Measurements from ENCODE around the gene OR2Z1. TPM values are rescaled to one million over a fixed set of nuclear protein-coding genes. Genes with fewer than 3 reads are reported as not detected.

OR2Z1 gene
- total and polyA plus RNA-seq, 2 experiments from 2014 or later, result not detected

- TF ChIP-seq, protein P1, sequence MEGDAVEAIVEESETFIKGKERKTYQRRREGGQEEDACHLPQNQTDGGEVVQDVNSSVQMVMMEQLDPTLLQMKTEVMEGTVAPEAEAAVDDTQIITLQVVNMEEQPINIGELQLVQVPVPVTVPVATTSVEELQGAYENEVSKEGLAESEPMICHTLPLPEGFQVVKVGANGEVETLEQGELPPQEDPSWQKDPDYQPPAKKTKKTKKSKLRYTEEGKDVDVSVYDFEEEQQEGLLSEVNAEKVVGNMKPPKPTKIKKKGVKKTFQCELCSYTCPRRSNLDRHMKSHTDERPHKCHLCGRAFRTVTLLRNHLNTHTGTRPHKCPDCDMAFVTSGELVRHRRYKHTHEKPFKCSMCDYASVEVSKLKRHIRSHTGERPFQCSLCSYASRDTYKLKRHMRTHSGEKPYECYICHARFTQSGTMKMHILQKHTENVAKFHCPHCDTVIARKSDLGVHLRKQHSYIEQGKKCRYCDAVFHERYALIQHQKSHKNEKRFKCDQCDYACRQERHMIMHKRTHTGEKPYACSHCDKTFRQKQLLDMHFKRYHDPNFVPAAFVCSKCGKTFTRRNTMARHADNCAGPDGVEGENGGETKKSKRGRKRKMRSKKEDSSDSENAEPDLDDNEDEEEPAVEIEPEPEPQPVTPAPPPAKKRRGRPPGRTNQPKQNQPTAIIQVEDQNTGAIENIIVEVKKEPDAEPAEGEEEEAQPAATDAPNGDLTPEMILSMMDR (conservative IDR thresholded peaks at IDR 0.05; ENCODE audit: low read depth in 2 of 2), result no peak
- TF ChIP-seq POLR2AphosphoS5 (IDR thresholded peaks at IDR 0.05; ENCODE audit: low read depth), result no peak
- no peak for TF ChIP-seq ZNF462 (CRISPR knock-in tag; IDR thresholded peaks at IDR 0.05)
- TF ChIP-seq ETS1 (IDR thresholded peaks at IDR 0.05), result no peak
- TF ChIP-seq, protein P2, sequence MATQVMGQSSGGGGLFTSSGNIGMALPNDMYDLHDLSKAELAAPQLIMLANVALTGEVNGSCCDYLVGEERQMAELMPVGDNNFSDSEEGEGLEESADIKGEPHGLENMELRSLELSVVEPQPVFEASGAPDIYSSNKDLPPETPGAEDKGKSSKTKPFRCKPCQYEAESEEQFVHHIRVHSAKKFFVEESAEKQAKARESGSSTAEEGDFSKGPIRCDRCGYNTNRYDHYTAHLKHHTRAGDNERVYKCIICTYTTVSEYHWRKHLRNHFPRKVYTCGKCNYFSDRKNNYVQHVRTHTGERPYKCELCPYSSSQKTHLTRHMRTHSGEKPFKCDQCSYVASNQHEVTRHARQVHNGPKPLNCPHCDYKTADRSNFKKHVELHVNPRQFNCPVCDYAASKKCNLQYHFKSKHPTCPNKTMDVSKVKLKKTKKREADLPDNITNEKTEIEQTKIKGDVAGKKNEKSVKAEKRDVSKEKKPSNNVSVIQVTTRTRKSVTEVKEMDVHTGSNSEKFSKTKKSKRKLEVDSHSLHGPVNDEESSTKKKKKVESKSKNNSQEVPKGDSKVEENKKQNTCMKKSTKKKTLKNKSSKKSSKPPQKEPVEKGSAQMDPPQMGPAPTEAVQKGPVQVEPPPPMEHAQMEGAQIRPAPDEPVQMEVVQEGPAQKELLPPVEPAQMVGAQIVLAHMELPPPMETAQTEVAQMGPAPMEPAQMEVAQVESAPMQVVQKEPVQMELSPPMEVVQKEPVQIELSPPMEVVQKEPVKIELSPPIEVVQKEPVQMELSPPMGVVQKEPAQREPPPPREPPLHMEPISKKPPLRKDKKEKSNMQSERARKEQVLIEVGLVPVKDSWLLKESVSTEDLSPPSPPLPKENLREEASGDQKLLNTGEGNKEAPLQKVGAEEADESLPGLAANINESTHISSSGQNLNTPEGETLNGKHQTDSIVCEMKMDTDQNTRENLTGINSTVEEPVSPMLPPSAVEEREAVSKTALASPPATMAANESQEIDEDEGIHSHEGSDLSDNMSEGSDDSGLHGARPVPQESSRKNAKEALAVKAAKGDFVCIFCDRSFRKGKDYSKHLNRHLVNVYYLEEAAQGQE (IDR thresholded peaks at IDR 0.05; ENCODE audit: unreplicated experiment), result no peak
- no peak for TF ChIP-seq ZNF331 (CRISPR knock-in tag; IDR thresholded peaks at IDR 0.05; ENCODE audit: low read depth)
- TF ChIP-seq JUNB (IDR thresholded peaks at IDR 0.05; ENCODE audit: unreplicated experiment), result no peak
- TF ChIP-seq EZH2 (IDR thresholded peaks at IDR 0.05; ENCODE audit: low read depth, unreplicated experiment), result no peak
- no peak for TF ChIP-seq STAT1 (IDR thresholded peaks at IDR 0.05; ENCODE audit: unreplicated experiment)
- TF ChIP-seq NANOG (IDR thresholded peaks at IDR 0.05; ENCODE audit: borderline replicate concordance), result no peak
- TF ChIP-seq ZNF114 (CRISPR knock-in tag; IDR thresholded peaks at IDR 0.05), result no peak
- TF ChIP-seq EZH2phosphoT487 (IDR thresholded peaks at IDR 0.05; ENCODE audit: unreplicated experiment), result no peak
- TF ChIP-seq CREB1 (CRISPR knock-in tag; IDR thresholded peaks at IDR 0.05; ENCODE audit: low read depth), result no peak
- no peaks in the 10 kb centered on the region for H4K20me1 ChIP-seq (replicated peaks; ENCODE audit: insufficient read depth)
- ATAC-seq (no peak), DNase-seq (ENCODE audit: low spot score) (no peak)
- H2AFZ ChIP-seq, result no peak overlapping the region
- H3K27me3 ChIP-seq (ENCODE audit: insufficient read depth), result peaks cover 6% of the 10 kb centered on the region
- Mint-ChIP-seq H3K4me3 (no peak overlapping the region), H3K27me3 (ENCODE audit: insufficient read depth, low read depth, poor library complexity) (peaks cover 11% of the 10 kb centered on the region), H3K36me3 (ENCODE audit: low read depth) (peaks cover 45% of the 10 kb centered on the region), H3K27ac (no peak overlapping the region), H3K9me3 (peaks cover 94% of the 10 kb centered on the region), H3K4me1 (no peaks in the 10 kb centered on the region)
- H3K27ac ChIP-seq (ENCODE audit: low read depth), result no peak overlapping the region
- no peaks in the 10 kb centered on the region for H3K36me3 ChIP-seq (ENCODE audit: insufficient read depth)
- H3F3A ChIP-seq (replicated peaks; ENCODE audit: low read depth), result no peaks in the 10 kb centered on the region
- H3K4me2 ChIP-seq, result no peak overlapping the region
- H3K4me1 ChIP-seq (ENCODE audit: insufficient read depth), result no peaks in the 10 kb centered on the region
- no peaks in the 10 kb centered on the region for H3K79me2 ChIP-seq (replicated peaks; ENCODE audit: insufficient read depth)
- no peak overlapping the region for H3K4me3 ChIP-seq
- no peaks in the 10 kb centered on the region for H3K9me2 ChIP-seq (ENCODE audit: insufficient read depth)
Measured at GRCh38 chr19:8696993-8697392, 24.4 kb upstream of the OR2Z1 start.
